GM12878 (cell line): ENCODE results near the gene C1orf53. TPM values are rescaled to one million over a fixed set of nuclear protein-coding genes. Genes with fewer than 3 reads are reported as not detected.
A peak's percentile ranks its signal among the peaks of the same experiment; 100 is the strongest.

Source experiments
- ATAC-seq: fragments of 200-7000 bp; cut with Tn5 transposase; 3 replicates; pipeline ENCODE4 v1.9.1; 2020; ENCODE audit warnings: mild to moderate bottlenecking, moderate library complexity
- BruUV-seq: library from RNA; stranded (reverse); fragments of 400-500 nt; replicated peaks from 2 replicates; lab custom pipeline; 2021; lab: Mats Ljungman, UMichigan
- CTCF ChIA-PET: fragments of 300-600 bp; sonication (Branson Sonifier 250); formaldehyde crosslinking; extraction: SDS; loops from one replicate; lab custom pipeline; 2021; ENCODE audit warnings: inconsistent platforms; lab: Yijun Ruan, JAX
- POLR2A ChIA-PET: fragments of 350-600 bp; formaldehyde crosslinking; extraction: SDS; loops from one replicate; lab custom pipeline; 2021; ENCODE audit warnings: inconsistent platforms; lab: Charles Lee
- RAD21 ChIA-PET: fragments of 300-600 bp; sonication (Branson Sonifier 250); formaldehyde crosslinking; loops from one replicate; lab custom pipeline; 2023; ENCODE audit warnings: antibody characterized with exemption; ENCODE audit not compliant: unreplicated experiment; lab: Charles Lee
- SMC1A ChIA-PET: fragments of 300-600 bp; sonication (Branson Sonifier 250); formaldehyde crosslinking; loops from one replicate; lab custom pipeline; 2023; ENCODE audit not compliant: unreplicated experiment, uncharacterized antibody; lab: Charles Lee
- DNase-seq: peaks from one replicate; pipeline ENCODE4 v3.0.0-alpha.2; 2011; ENCODE audit warnings: low read depth, low spot score
- FAIRE-seq: peaks from 3 replicates; lab custom pipeline; 2011; peaks lifted over from hg19 to GRCh38; lab: Jason Lieb, UNC
- H2AFZ ChIP-seq: 2 replicates; pipeline ENCODE4 v1.6.0; 2011; ENCODE audit warnings: low read depth, low read length, control low read depth; ENCODE audit not compliant: control insufficient read depth
- H3K27ac ChIP-seq: 2 replicates; pipeline ENCODE4 v1.5.1; 2011; ENCODE audit warnings: control low read depth; ENCODE audit not compliant: control insufficient read depth, insufficient read depth
- H3K27me3 ChIP-seq, 2 experiments: replicated peaks in 1 of 2; 2 replicates each; pipeline versions ENCODE4 v1.6.0 to v1.6.1; 2011; ENCODE audit warnings: low read length in 1 of 2; ENCODE audit not compliant: control insufficient read depth in 2 of 2, insufficient read depth in 2 of 2
- H3K36me3 ChIP-seq, 2 experiments: 2 replicates each; pipeline ENCODE4 v1.5.1; 2011; ENCODE audit warnings: low read length in 1 of 2; ENCODE audit not compliant: control insufficient read depth in 2 of 2, insufficient read depth in 2 of 2
- H3K4me1 ChIP-seq: 2 replicates; pipeline ENCODE4 v1.6.1; 2011; ENCODE audit warnings: mild to moderate bottlenecking, low read length, moderate library complexity, mixed read lengths; ENCODE audit not compliant: control insufficient read depth, insufficient read depth
- H3K4me2 ChIP-seq: 2 replicates; pipeline ENCODE4 v1.6.0; 2011; ENCODE audit warnings: control low read depth; ENCODE audit not compliant: control insufficient read depth, insufficient read depth
- H3K4me3 ChIP-seq: fragments of 200-600 bp; sonication (generic); 2 replicates; pipeline ENCODE4 v1.5.1; 2016
- H3K79me2 ChIP-seq: 2 replicates; pipeline ENCODE4 v1.6.0; 2011; ENCODE audit warnings: low read length; ENCODE audit not compliant: control insufficient read depth, insufficient read depth
- H3K9ac ChIP-seq: 2 replicates; pipeline ENCODE4 v1.8.0; 2011; ENCODE audit warnings: low read length, control low read depth, mixed read lengths; ENCODE audit not compliant: control insufficient read depth, insufficient read depth
- H3K9me3 ChIP-seq: replicated peaks from 3 replicates; pipeline ENCODE4 v1.5.1; 2011; ENCODE audit warnings: mild to moderate bottlenecking, low read length; ENCODE audit not compliant: control insufficient read depth, insufficient read depth
- H4K20me1 ChIP-seq: 2 replicates; pipeline ENCODE4 v1.6.0; 2011; ENCODE audit not compliant: control insufficient read depth, insufficient read depth
- BCL11A ChIP-seq: IDR thresholded peaks from 2 replicates; pipeline ENCODE4 v1.6.1; 2011; ENCODE audit warnings: low read depth, low read length
- CBX3 ChIP-seq: fragments of 200-600 bp; sonication (generic); IDR thresholded peaks from 2 replicates; pipeline ENCODE4 v1.6.1; 2016; ENCODE audit warnings: low read depth, borderline replicate concordance
- CHD4 ChIP-seq: fragments of 200-600 bp; sonication (generic); IDR thresholded peaks from 2 replicates; pipeline ENCODE4 v1.6.1; 2016; ENCODE audit warnings: mild to moderate bottlenecking
- ESRRA ChIP-seq: IDR thresholded peaks from 2 replicates; pipeline ENCODE4 v1.6.1; 2012; ENCODE audit warnings: mild to moderate bottlenecking, low read length, improper control_type of control experiment
- JUNB ChIP-seq: IDR thresholded peaks from 2 replicates; pipeline ENCODE4 v1.6.1; 2016; ENCODE audit warnings: antibody characterized with exemption, mild to moderate bottlenecking
- MTA2 ChIP-seq: fragments of 450-650 bp; IDR thresholded peaks from 2 replicates; pipeline ENCODE4 v1.6.1; 2016; ENCODE audit warnings: low read depth, mild to moderate bottlenecking, moderate library complexity
- NFIC ChIP-seq: IDR thresholded peaks from 2 replicates; pipeline ENCODE4 v1.6.1; 2012; ENCODE audit warnings: low read depth, mild to moderate bottlenecking, inconsistent platforms, low read length, moderate library complexity
- REST ChIP-seq: IDR thresholded peaks from 2 replicates; pipeline ENCODE4 v1.6.1; 2012; ENCODE audit warnings: mild to moderate bottlenecking, low read depth, low read length
- STAT3 ChIP-seq: IDR thresholded peaks from 2 replicates; pipeline ENCODE4 v1.6.1; 2011; ENCODE audit warnings: low read depth, low read length, improper control_type of control experiment
- TBL1XR1 ChIP-seq: IDR thresholded peaks from 2 replicates; pipeline ENCODE4 v1.6.1; 2012; ENCODE audit warnings: low read depth, low read length, improper control_type of control experiment
- WRNIP1 ChIP-seq: IDR thresholded peaks from 2 replicates; pipeline ENCODE4 v1.6.1; 2011; ENCODE audit warnings: low read depth, low read length, improper control_type of control experiment, borderline replicate concordance
- YBX1 ChIP-seq: fragments of 450-650 bp; IDR thresholded peaks from 2 replicates; pipeline ENCODE4 v1.6.1; 2016; ENCODE audit warnings: antibody characterized with exemption
- ZBED1 ChIP-seq: IDR thresholded peaks from 2 replicates; pipeline ENCODE4 v1.6.1; 2016; ENCODE audit warnings: borderline replicate concordance
- WGBS: methylation state at CpG from one replicate; pipeline ENCODE4 v1.1.6; 2016; ENCODE audit warnings: low lambda C conversion rate; ENCODE audit not compliant: insufficient replicate concordance, insufficient coverage; ENCODE audit errors: missing lambda C conversion rate; 5-methylcytosine and 5-hydroxymethylcytosine counted together
- in situ Hi-C: fragments of 300-500 bp; cut with MboI; formaldehyde crosslinking; loops from 9 replicates; pipeline ENCODE4 v1.14.3; 2018; ENCODE audit warnings: mixed read lengths
- intact Hi-C: fragments of 100-400 bp; cut with micrococcal nuclease; formaldehyde crosslinking; loops from one replicate; pipeline ENCODE4 v1.14.2; 2022; ENCODE audit not compliant: unreplicated experiment
- polyA plus RNA-seq, 11 experiments: library from polyadenylated mRNA; depleted of rRNA in 4 of 11; unstranded in 6 of 11; stranded (reverse) in 5 of 11; fragments of >200 nt; fragmentation: Nextera tagmentation in 4 of 11; fragmentation: Illumina TruSeq in 1 of 11; extraction: Ambion mirVana in 4 of 11; extraction: Trizol in 1 of 11; gene quantifications; 1 replicate in 1 of 11; 2 replicates in 10 of 11; pipeline versions ENCODE4 v1.2.1 to v1.2.3, GENCODE V29; 2011 to 2016; ENCODE audit warnings: inconsistent platforms in 2 of 11, missing spikeins in 2 of 11, low read depth in 1 of 11
- total RNA-seq, 4 experiments: library from RNA; depleted of rRNA in 3 of 4; stranded (reverse); fragments of >200 nt in 3 of 4; fragmentation: Illumina TruSeq in 1 of 4; extraction: Trizol in 1 of 4; gene quantifications; 2 replicates each; pipeline versions ENCODE4 v1.2.1 to v1.2.3, GENCODE V29; 2013 to 2021
- TF ChIP-seq, protein P1 (sequence below): IDR thresholded peaks from 2 replicates; pipeline ENCODE4 v1.6.1; 2012; ENCODE audit warnings: low read depth, low read length, improper control_type of control experiment
- TF ChIP-seq, protein P2 (sequence below): fragments of 450-650 bp; IDR thresholded peaks from 2 replicates; pipeline ENCODE4 v1.6.1; 2017; ENCODE audit warnings: mild to moderate bottlenecking, moderate library complexity

The C1orf53 gene
- total and polyA plus RNA-seq, 10 of the 15 experiments (the other 5 are each of a cell fraction or from before 2014, with no cell fraction given): 0.31 to 5.4 (median 0.59) TPM

DNA sequence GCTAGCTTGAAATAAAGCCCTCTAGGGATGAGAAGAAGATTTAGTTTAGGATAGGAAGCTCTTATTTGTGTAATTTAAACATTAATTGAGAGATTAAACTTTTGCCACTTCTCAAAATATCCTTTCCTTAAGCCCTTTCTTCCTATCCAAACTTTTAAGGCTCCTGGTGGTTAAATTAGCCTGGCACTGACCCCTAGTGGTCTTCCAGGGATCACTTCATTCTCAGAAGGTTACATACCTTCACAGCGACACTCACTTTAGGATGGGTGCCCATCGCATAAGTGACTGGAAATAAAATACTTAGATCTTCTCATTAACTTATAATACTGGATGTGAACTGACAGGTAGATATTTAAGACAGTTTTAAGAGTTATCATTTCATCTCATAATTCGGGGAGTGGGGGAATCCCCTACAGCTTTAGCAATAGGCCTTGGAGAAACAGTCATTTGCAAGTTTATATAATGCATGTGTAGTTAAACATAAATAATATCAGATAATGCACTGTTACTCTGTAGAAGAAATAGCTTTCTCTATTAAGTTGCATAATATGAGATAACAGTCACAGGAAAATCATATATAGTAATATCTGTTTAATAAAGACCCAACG lies 22.2 kb downstream of the C1orf53 start:
- H3K4me1 ChIP-seq: no peaks in the 10 kb centered on the region
- no peaks in the 10 kb centered on the region; the same call in 2 of the 3 replicates for H3K9me3 ChIP-seq
- no TSS peak for BruUV-seq
- no peak overlapping the region for H3K27ac ChIP-seq
- no peak for DNase-seq
- H3K79me2 ChIP-seq: no peaks in the 10 kb centered on the region
- CTCF ChIA-PET: interaction anchor here (0.6 to 2.4 kb wide), 14 partner anchors 9 to 408 kb away, joined by 3 to 13 read pairs (median 6); no protein-coding TSS in a partner anchor
- in situ Hi-C loops (loop anchor here (5.0 to 25.0 kb wide), 2 partner anchors 402 to 763 kb away; no protein-coding TSS in a partner anchor), intact Hi-C loops (loop anchor here (1.0 to 10.0 kb wide), 5 partner anchors 232 to 540 kb away; no protein-coding TSS in a partner anchor)
- RAD21 ChIA-PET: interaction anchor here (0.7 to 1.6 kb wide), 3 partner anchors 22 to 403 kb away, joined by 3 to 5 read pairs (median 4); partner anchors contain the start of gene C1orf53
- peaks cover 3 to 4% of the 10 kb centered on the region in 2 experiments; a peak in 3 of 4 replicates for H3K27me3 ChIP-seq
- no peak overlapping the region for H3K9ac ChIP-seq
- POLR2A ChIA-PET: no interaction called here
- no peaks in the 10 kb centered on the region for H4K20me1 ChIP-seq
- peak; percentile 13 for FAIRE-seq
- no peak overlapping the region for H3K4me2 ChIP-seq
- ATAC-seq: peak; percentile 81
- 46% methylated on average over 4 of the region's 4 CpGs for WGBS
- no peak overlapping the region for H3K4me3 ChIP-seq
- SMC1A ChIA-PET: interaction anchor here (1.1 to 1.6 kb wide), 6 partner anchors 231 to 406 kb away, joined by 3 to 5 read pairs (median 4); no protein-coding TSS in a partner anchor
- H3K36me3 ChIP-seq: no peaks in the 10 kb centered on the region
- H2AFZ ChIP-seq: no peak overlapping the region
- no peak for TF ChIP-seq CBX3
- TF ChIP-seq NFIC: no peak
- TF ChIP-seq TBL1XR1: no peak
- no peak for TF ChIP-seq MTA2
- no peak for TF ChIP-seq BCL11A
- no peak for TF ChIP-seq CHD4
- TF ChIP-seq ESRRA: no peak
- TF ChIP-seq, protein P1, sequence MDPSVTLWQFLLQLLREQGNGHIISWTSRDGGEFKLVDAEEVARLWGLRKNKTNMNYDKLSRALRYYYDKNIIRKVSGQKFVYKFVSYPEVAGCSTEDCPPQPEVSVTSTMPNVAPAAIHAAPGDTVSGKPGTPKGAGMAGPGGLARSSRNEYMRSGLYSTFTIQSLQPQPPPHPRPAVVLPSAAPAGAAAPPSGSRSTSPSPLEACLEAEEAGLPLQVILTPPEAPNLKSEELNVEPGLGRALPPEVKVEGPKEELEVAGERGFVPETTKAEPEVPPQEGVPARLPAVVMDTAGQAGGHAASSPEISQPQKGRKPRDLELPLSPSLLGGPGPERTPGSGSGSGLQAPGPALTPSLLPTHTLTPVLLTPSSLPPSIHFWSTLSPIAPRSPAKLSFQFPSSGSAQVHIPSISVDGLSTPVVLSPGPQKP: no peak
- TF ChIP-seq JUNB: no peak
- TF ChIP-seq, protein P2, sequence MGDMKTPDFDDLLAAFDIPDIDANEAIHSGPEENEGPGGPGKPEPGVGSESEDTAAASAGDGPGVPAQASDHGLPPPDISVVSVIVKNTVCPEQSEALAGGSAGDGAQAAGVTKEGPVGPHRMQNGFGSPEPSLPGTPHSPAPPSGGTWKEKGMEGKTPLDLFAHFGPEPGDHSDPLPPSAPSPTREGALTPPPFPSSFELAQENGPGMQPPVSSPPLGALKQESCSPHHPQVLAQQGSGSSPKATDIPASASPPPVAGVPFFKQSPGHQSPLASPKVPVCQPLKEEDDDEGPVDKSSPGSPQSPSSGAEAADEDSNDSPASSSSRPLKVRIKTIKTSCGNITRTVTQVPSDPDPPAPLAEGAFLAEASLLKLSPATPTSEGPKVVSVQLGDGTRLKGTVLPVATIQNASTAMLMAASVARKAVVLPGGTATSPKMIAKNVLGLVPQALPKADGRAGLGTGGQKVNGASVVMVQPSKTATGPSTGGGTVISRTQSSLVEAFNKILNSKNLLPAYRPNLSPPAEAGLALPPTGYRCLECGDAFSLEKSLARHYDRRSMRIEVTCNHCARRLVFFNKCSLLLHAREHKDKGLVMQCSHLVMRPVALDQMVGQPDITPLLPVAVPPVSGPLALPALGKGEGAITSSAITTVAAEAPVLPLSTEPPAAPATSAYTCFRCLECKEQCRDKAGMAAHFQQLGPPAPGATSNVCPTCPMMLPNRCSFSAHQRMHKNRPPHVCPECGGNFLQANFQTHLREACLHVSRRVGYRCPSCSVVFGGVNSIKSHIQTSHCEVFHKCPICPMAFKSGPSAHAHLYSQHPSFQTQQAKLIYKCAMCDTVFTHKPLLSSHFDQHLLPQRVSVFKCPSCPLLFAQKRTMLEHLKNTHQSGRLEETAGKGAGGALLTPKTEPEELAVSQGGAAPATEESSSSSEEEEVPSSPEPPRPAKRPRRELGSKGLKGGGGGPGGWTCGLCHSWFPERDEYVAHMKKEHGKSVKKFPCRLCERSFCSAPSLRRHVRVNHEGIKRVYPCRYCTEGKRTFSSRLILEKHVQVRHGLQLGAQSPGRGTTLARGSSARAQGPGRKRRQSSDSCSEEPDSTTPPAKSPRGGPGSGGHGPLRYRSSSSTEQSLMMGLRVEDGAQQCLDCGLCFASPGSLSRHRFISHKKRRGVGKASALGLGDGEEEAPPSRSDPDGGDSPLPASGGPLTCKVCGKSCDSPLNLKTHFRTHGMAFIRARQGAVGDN: no peak
- no peak for TF ChIP-seq WRNIP1
- no peak for TF ChIP-seq YBX1
- TF ChIP-seq STAT3: no peak
- TF ChIP-seq REST: no peak
- TF ChIP-seq ZBED1: no peak
